DND-41 (cell line): ENCODE results near the gene MALAT1.

ENCODE experiments used
- CTCF ChIP-seq: IDR thresholded peaks from 2 replicates; pipeline ENCODE4 v1.5.1; 2012; ENCODE audit warnings: borderline replicate concordance, low read length, moderate library complexity, mild to moderate bottlenecking; ENCODE audit not compliant: poor library complexity, severe bottlenecking; ENCODE audit errors: extremely low read depth
- EZH2 ChIP-seq: IDR thresholded peaks from 3 replicates; pipeline ENCODE4 v1.6.1; 2012; ENCODE audit warnings: borderline replicate concordance, low read depth, mild to moderate bottlenecking, moderate library complexity, low read length, inconsistent platforms; ENCODE audit not compliant: severe bottlenecking

GRCh38 chr11:65501186-65501471 is 2.3 kb downstream of the MALAT1 start:
- TF ChIP-seq CTCF, result no peak
- TF ChIP-seq EZH2, result no peak
